Tongue (tissue), 3 donors: ENCODE measurements around the gene RAB11B. TPM values are rescaled to one million over a fixed set of nuclear protein-coding genes. Genes with fewer than 3 reads are reported as not detected.
"Not testable (repeated sequence)": the region's sequence is repeated elsewhere in the genome, so short reads cannot be mapped to it uniquely, and the experiment has no call there.

ENCODE experiments used
- DNase-seq: peaks from one replicate; pipeline ENCODE4 v3.0.0-alpha.2; 2015
- small RNA-seq: library from RNA; depleted of rRNA; stranded (forward); fragments of <200 nt; gene quantifications from one replicate; pipeline ENCODE3, GENCODE V24; 2014; ENCODE audit warnings: low replicate concordance
- total RNA-seq: library from RNA; depleted of rRNA; stranded (reverse); fragments of >200 nt; gene quantifications from one replicate; pipeline ENCODE4 v1.2.3, GENCODE V29; 2014

RAB11B gene
- total RNA-seq, 1 donor from 2014 or later = 78.2 TPM

- no peak for DNase-seq
These were observed 39.7 kb downstream of the RAB11B start for GRCh38 chr19:8429826-8430225.

GRCh38 chr19:8430650-8431049, 40.5 kb downstream of the RAB11B start:
- DNase-seq = no peak

GRCh38 chr19:8438236-8438635, 48.1 kb downstream of the RAB11B start:
- DNase-seq = no peak

GRCh38 chr19:8441725-8442544, 51.8 kb downstream of the RAB11B start:
- no peak for DNase-seq

- DNase-seq = not testable (repeated sequence)
These were observed 54.0 kb downstream of the RAB11B start for GRCh38 chr19:8444140-8444676.

GRCh38 chr19:8444677-8445487, 54.7 kb downstream of the RAB11B start, which contains the start of gene HNRNPM:
Gene HNRNPM, plus strand, starts transcription at chr19:8444975. Its CDS starts 24 bp downstream, at chr19:8444999.
- peak; percentile 99 for DNase-seq

GRCh38 chr19:8445488-8446001, 55.4 kb downstream of the RAB11B start:
- DNase-seq = peak; percentile 70

- no peak for DNase-seq
These were observed 56.0 kb downstream of the RAB11B start for GRCh38 chr19:8446061-8446709.

- DNase-seq = no peak
These were observed 59.7 kb downstream of the RAB11B start for GRCh38 chr19:8449830-8450229.

GRCh38 chr19:8451377-8451776, 61.2 kb downstream of the RAB11B start:
- no peak for DNase-seq

GRCh38 chr19:8451885-8452284, 61.7 kb downstream of the RAB11B start:
- no peak for DNase-seq

GRCh38 chr19:8452446-8453123, 62.4 kb downstream of the RAB11B start:
- DNase-seq = no peak

- DNase-seq = no peak
These were observed 63.5 kb downstream of the RAB11B start for GRCh38 chr19:8453616-8454015.

Small RNA genes lying within 50 kb of the gene (small RNA-seq; reads per million reads assigned to genes)
- gene MIR4999 = 0.18 reads per million, percentile 16 among the genes with 10 or more reads in this experiment

Other genes starting within 250 kb of the RAB11B start
- 13.3 TPM for gene FBN3, start 240.8 kb upstream of the RAB11B start, total RNA-seq
- gene CERS4, start 181.0 kb upstream of the RAB11B start, total RNA-seq = 41.0 TPM
- 16.4 TPM for gene CD320, start 82.0 kb upstream of the RAB11B start, total RNA-seq
- gene NDUFA7, start 69.0 kb upstream of the RAB11B start, total RNA-seq = 8.6 TPM
- 383 TPM for gene RPS28, start 68.9 kb upstream of the RAB11B start, total RNA-seq
- 24.2 TPM for gene KANK3, start 47.1 kb upstream of the RAB11B start, total RNA-seq
- not detected for gene ANGPTL4, start 26.2 kb upstream of the RAB11B start, total RNA-seq
- gene MARCHF2, start 22.9 kb downstream of the RAB11B start, total RNA-seq = 68.6 TPM
- gene HNRNPM, start 54.6 kb downstream of the RAB11B start, total RNA-seq = 125 TPM
- 1.8 TPM for gene PRAM1, start 112.3 kb downstream of the RAB11B start, total RNA-seq
- gene ZNF414, start 123.8 kb downstream of the RAB11B start, total RNA-seq = 13.7 TPM
- gene MYO1F, start 187.1 kb downstream of the RAB11B start, total RNA-seq = 7.3 TPM
- gene ADAMTS10, start 220.4 kb downstream of the RAB11B start, total RNA-seq = 24.8 TPM
- gene NFILZ, start 240.3 kb downstream of the RAB11B start, total RNA-seq = not detected